GM12878 (cell line): Measurements from ENCODE around the gene CPLX1. TPM values are rescaled to one million over a fixed set of nuclear protein-coding genes. Genes with fewer than 3 reads are reported as not detected.

Source experiments
- ATAC-seq: fragments of 200-7000 bp; cut with Tn5 transposase; 3 replicates; pipeline ENCODE4 v1.9.1; 2020; ENCODE audit warnings: mild to moderate bottlenecking, moderate library complexity
- BruUV-seq: library from RNA; stranded (reverse); fragments of 400-500 nt; replicated peaks from 2 replicates; lab custom pipeline; 2021; lab: Mats Ljungman, UMichigan
- CTCF ChIA-PET: fragments of 300-600 bp; sonication (Branson Sonifier 250); formaldehyde crosslinking; extraction: SDS; loops from one replicate; lab custom pipeline; 2021; ENCODE audit warnings: inconsistent platforms; lab: Yijun Ruan, JAX
- POLR2A ChIA-PET: fragments of 350-600 bp; formaldehyde crosslinking; extraction: SDS; loops from one replicate; lab custom pipeline; 2021; ENCODE audit warnings: inconsistent platforms; lab: Charles Lee
- RAD21 ChIA-PET: fragments of 300-600 bp; sonication (Branson Sonifier 250); formaldehyde crosslinking; loops from one replicate; lab custom pipeline; 2023; ENCODE audit warnings: antibody characterized with exemption; ENCODE audit not compliant: unreplicated experiment; lab: Charles Lee
- SMC1A ChIA-PET: fragments of 300-600 bp; sonication (Branson Sonifier 250); formaldehyde crosslinking; loops from one replicate; lab custom pipeline; 2023; ENCODE audit not compliant: unreplicated experiment, uncharacterized antibody; lab: Charles Lee
- DNase-seq: peaks from one replicate; pipeline ENCODE4 v3.0.0-alpha.2; 2011; ENCODE audit warnings: low read depth, low spot score
- FAIRE-seq: peaks from 3 replicates; lab custom pipeline; 2011; peaks lifted over from hg19 to GRCh38; lab: Jason Lieb, UNC
- H2AFZ ChIP-seq: 2 replicates; pipeline ENCODE4 v1.6.0; 2011; ENCODE audit warnings: low read depth, low read length, control low read depth; ENCODE audit not compliant: control insufficient read depth
- H3K27ac ChIP-seq: 2 replicates; pipeline ENCODE4 v1.5.1; 2011; ENCODE audit warnings: control low read depth; ENCODE audit not compliant: control insufficient read depth, insufficient read depth
- H3K27me3 ChIP-seq, 2 experiments: replicated peaks in 1 of 2; 2 replicates each; pipeline versions ENCODE4 v1.6.0 to v1.6.1; 2011; ENCODE audit warnings: low read length in 1 of 2; ENCODE audit not compliant: control insufficient read depth in 2 of 2, insufficient read depth in 2 of 2
- H3K36me3 ChIP-seq, 2 experiments: 2 replicates each; pipeline ENCODE4 v1.5.1; 2011; ENCODE audit warnings: low read length in 1 of 2; ENCODE audit not compliant: control insufficient read depth in 2 of 2, insufficient read depth in 2 of 2
- H3K4me1 ChIP-seq: 2 replicates; pipeline ENCODE4 v1.6.1; 2011; ENCODE audit warnings: mild to moderate bottlenecking, low read length, moderate library complexity, mixed read lengths; ENCODE audit not compliant: control insufficient read depth, insufficient read depth
- H3K4me2 ChIP-seq: 2 replicates; pipeline ENCODE4 v1.6.0; 2011; ENCODE audit warnings: control low read depth; ENCODE audit not compliant: control insufficient read depth, insufficient read depth
- H3K4me3 ChIP-seq: fragments of 200-600 bp; sonication (generic); 2 replicates; pipeline ENCODE4 v1.5.1; 2016
- H3K79me2 ChIP-seq: 2 replicates; pipeline ENCODE4 v1.6.0; 2011; ENCODE audit warnings: low read length; ENCODE audit not compliant: control insufficient read depth, insufficient read depth
- H3K9ac ChIP-seq: 2 replicates; pipeline ENCODE4 v1.8.0; 2011; ENCODE audit warnings: low read length, control low read depth, mixed read lengths; ENCODE audit not compliant: control insufficient read depth, insufficient read depth
- H3K9me3 ChIP-seq: replicated peaks from 3 replicates; pipeline ENCODE4 v1.5.1; 2011; ENCODE audit warnings: mild to moderate bottlenecking, low read length; ENCODE audit not compliant: control insufficient read depth, insufficient read depth
- H4K20me1 ChIP-seq: 2 replicates; pipeline ENCODE4 v1.6.0; 2011; ENCODE audit not compliant: control insufficient read depth, insufficient read depth
- CEBPB ChIP-seq, 2 experiments: fragments of 150-350 bp in 1 of 2; IDR thresholded peaks; 2 replicates each; pipeline ENCODE4 v1.6.1; 2012 to 2014; ENCODE audit warnings: low read depth in 2 of 2, low read length in 2 of 2, borderline replicate concordance in 1 of 2, inconsistent platforms in 1 of 2
- KLF5 ChIP-seq: fragments of 450-650 bp; IDR thresholded peaks from 2 replicates; pipeline ENCODE4 v1.6.1; 2014; ENCODE audit warnings: mild to moderate bottlenecking; ENCODE audit not compliant: partially characterized antibody
- LARP7 ChIP-seq: fragments of 450-650 bp; IDR thresholded peaks from 2 replicates; pipeline ENCODE4 v1.6.1; 2017; ENCODE audit warnings: mild to moderate bottlenecking
- PAX8 ChIP-seq: fragments of 450-650 bp; IDR thresholded peaks from 2 replicates; pipeline ENCODE4 v1.6.1; 2017; ENCODE audit warnings: mild to moderate bottlenecking, moderate library complexity
- TCF7 ChIP-seq: IDR thresholded peaks from 2 replicates; pipeline ENCODE4 v1.6.1; 2014; ENCODE audit warnings: antibody characterized with exemption, borderline replicate concordance
- ZNF207 ChIP-seq: fragments of 450-650 bp; IDR thresholded peaks from 2 replicates; pipeline ENCODE4 v1.6.1; 2014; ENCODE audit warnings: antibody characterized with exemption, mild to moderate bottlenecking, borderline replicate concordance
- WGBS: methylation state at CpG from one replicate; pipeline ENCODE4 v1.1.6; 2016; ENCODE audit warnings: low lambda C conversion rate; ENCODE audit not compliant: insufficient replicate concordance, insufficient coverage; ENCODE audit errors: missing lambda C conversion rate; 5-methylcytosine and 5-hydroxymethylcytosine counted together
- in situ Hi-C: fragments of 300-500 bp; cut with MboI; formaldehyde crosslinking; loops from 9 replicates; pipeline ENCODE4 v1.14.3; 2018; ENCODE audit warnings: mixed read lengths
- intact Hi-C: fragments of 100-400 bp; cut with micrococcal nuclease; formaldehyde crosslinking; loops from one replicate; pipeline ENCODE4 v1.14.2; 2022; ENCODE audit not compliant: unreplicated experiment
- polyA plus RNA-seq, 11 experiments: library from polyadenylated mRNA; depleted of rRNA in 4 of 11; unstranded in 6 of 11; stranded (reverse) in 5 of 11; fragments of >200 nt; fragmentation: Nextera tagmentation in 4 of 11; fragmentation: Illumina TruSeq in 1 of 11; extraction: Ambion mirVana in 4 of 11; extraction: Trizol in 1 of 11; gene quantifications; 1 replicate in 1 of 11; 2 replicates in 10 of 11; pipeline versions ENCODE4 v1.2.1 to v1.2.3, GENCODE V29; 2011 to 2016; ENCODE audit warnings: inconsistent platforms in 2 of 11, missing spikeins in 2 of 11, low read depth in 1 of 11
- total RNA-seq, 4 experiments: library from RNA; depleted of rRNA in 3 of 4; stranded (reverse); fragments of >200 nt in 3 of 4; fragmentation: Illumina TruSeq in 1 of 4; extraction: Trizol in 1 of 4; gene quantifications; 2 replicates each; pipeline versions ENCODE4 v1.2.1 to v1.2.3, GENCODE V29; 2013 to 2021
- TF ChIP-seq, protein P1 (sequence below): fragments of 450-650 bp; formaldehyde crosslinking; IDR thresholded peaks from 2 replicates; pipeline ENCODE4 v1.4.0; 2022; ENCODE audit warnings: mild to moderate bottlenecking, moderate library complexity
- TF ChIP-seq, protein P2 (sequence below): fragments of 450-650 bp; IDR thresholded peaks from 2 replicates; pipeline ENCODE4 v1.6.1; 2017; ENCODE audit warnings: mild to moderate bottlenecking

Gene CPLX1
- total and polyA plus RNA-seq, 10 of the 15 experiments (the other 5 are each of a cell fraction or from before 2014, with no cell fraction given), result 0.04 to 1.2 (median 0.13) TPM; not detected in 5

DNA sequence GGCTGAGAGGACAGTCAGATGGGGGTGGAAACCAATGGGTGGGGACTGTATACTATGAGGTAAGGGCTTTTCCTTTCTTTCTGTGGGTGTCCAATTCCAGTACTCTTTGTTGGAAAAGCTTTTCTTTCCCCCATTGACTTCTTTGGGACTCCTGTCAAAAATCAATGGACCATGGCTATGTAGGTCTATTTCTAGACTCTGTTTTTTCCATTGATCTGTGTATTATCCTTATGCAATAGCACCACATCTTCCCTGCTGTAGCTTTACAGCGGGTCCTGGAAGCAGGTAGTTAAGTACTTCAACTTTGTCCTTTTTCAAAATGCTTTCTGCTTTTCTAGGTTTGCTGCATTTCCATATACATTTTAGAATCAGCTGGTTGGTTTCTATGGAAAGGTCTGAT, 11.8 kb upstream of the CPLX1 start:
- intact Hi-C loops, result no loop called here
- ATAC-seq (no peak), FAIRE-seq (no peak), DNase-seq (no peak)
- Histone ChIP-seq H3K4me1 (no peaks in the 10 kb centered on the region), H2AFZ (no peak overlapping the region), H4K20me1 (no peaks in the 10 kb centered on the region), H3K4me3 (no peak overlapping the region), H3K27ac (no peak overlapping the region), H3K9ac (no peak overlapping the region), H3K36me3 (no peaks in the 10 kb centered on the region; a peak in 1 of 4 replicates), H3K4me2 (no peak overlapping the region), H3K27me3 (no peaks in the 10 kb centered on the region), H3K79me2 (no peaks in the 10 kb centered on the region), H3K9me3 (peaks cover 3% of the 10 kb centered on the region; the same call in 2 of the 3 replicates)
- WGBS, result 100% methylated on average over 1 of the region's 1 CpG
- ChIA-PET POLR2A (no interaction called here), RAD21 (no interaction called here), SMC1A (no interaction called here), CTCF (no interaction called here)
- no TSS peak for BruUV-seq
- in situ Hi-C loops, result no loop called here
- TF ChIP-seq ZNF207, result no peak
- TF ChIP-seq CEBPB (IDR thresholded peaks at IDR 0.05; ENCODE audit: borderline replicate concordance in 1 of 2, low read depth in 2 of 2, low read length in 2 of 2), result no peak
- TF ChIP-seq, protein P1, sequence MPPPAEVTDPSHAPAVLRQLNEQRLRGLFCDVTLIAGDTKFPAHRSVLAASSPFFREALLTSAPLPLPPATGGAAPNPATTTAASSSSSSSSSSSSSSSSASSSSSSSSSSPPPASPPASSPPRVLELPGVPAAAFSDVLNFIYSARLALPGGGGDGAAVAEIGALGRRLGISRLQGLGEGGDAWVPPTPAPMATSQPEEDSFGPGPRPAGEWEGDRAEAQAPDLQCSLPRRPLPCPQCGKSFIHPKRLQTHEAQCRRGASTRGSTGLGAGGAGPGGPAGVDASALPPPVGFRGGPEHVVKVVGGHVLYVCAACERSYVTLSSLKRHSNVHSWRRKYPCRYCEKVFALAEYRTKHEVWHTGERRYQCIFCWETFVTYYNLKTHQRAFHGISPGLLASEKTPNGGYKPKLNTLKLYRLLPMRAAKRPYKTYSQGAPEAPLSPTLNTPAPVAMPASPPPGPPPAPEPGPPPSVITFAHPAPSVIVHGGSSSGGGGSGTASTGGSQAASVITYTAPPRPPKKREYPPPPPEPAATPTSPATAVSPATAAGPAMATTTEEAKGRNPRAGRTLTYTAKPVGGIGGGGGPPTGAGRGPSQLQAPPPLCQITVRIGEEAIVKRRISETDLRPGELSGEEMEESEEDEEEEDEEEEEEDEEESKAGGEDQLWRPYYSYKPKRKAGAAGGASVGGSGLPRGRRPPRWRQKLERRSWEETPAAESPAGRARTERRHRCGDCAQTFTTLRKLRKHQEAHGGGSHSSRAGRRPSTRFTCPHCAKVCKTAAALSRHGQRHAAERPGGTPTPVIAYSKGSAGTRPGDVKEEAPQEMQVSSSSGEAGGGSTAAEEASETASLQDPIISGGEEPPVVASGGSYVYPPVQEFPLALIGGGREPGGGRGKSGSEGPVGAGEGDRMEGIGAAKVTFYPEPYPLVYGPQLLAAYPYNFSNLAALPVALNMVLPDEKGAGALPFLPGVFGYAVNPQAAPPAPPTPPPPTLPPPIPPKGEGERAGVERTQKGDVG (CRISPR knock-in tag), result no peak
- TF ChIP-seq PAX8, result no peak
- TF ChIP-seq TCF7, result no peak
- TF ChIP-seq, protein P2, sequence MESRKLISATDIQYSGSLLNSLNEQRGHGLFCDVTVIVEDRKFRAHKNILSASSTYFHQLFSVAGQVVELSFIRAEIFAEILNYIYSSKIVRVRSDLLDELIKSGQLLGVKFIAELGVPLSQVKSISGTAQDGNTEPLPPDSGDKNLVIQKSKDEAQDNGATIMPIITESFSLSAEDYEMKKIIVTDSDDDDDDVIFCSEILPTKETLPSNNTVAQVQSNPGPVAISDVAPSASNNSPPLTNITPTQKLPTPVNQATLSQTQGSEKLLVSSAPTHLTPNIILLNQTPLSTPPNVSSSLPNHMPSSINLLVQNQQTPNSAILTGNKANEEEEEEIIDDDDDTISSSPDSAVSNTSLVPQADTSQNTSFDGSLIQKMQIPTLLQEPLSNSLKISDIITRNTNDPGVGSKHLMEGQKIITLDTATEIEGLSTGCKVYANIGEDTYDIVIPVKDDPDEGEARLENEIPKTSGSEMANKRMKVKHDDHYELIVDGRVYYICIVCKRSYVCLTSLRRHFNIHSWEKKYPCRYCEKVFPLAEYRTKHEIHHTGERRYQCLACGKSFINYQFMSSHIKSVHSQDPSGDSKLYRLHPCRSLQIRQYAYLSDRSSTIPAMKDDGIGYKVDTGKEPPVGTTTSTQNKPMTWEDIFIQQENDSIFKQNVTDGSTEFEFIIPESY, result no peak
- no peak for TF ChIP-seq LARP7
- TF ChIP-seq KLF5, result no peak
